Neural cell (in vitro differentiated cells): Measurements from ENCODE around the gene PHKG1.

ENCODE experiments used
- CTCF ChIP-seq: fragments of 450-650 bp; IDR thresholded peaks from 2 replicates; pipeline ENCODE4 v1.5.1; 2014; ENCODE audit warnings: antibody characterized with exemption, mild to moderate bottlenecking, moderate library complexity; ENCODE audit not compliant: poor library complexity, severe bottlenecking
- REST ChIP-seq: IDR thresholded peaks from 2 replicates; pipeline ENCODE4 v1.6.1; 2012; ENCODE audit warnings: borderline replicate concordance

- TF ChIP-seq CTCF (no peak), REST (no peak)
Observed at GRCh38 chr7:56079450-56080185, 13.1 kb downstream of the PHKG1 start.
